Cardiac fibroblast (primary cell): ENCODE measurements around the gene BOLA2B.
A peak's percentile ranks its signal among the peaks of the same experiment; 100 is the strongest.
"Not testable (repeated sequence)": the region's sequence is repeated elsewhere in the genome, so short reads cannot be mapped to it uniquely, and the experiment has no call there.

ENCODE experiments used
- DNase-seq, 2 donors: peaks; one replicate each; pipeline versions ENCODE4 v3.0.0 to v3.0.0-alpha.2; 2010; ENCODE audit warnings: low read depth in 2 of 2
- H3K4me3 ChIP-seq, 2 donors: replicated peaks in 1 of 2; 1 replicate in 1 of 2; 2 replicates in 1 of 2; pipeline ENCODE4 v1.5.1; 2011; ENCODE audit warnings: low read depth in 2 of 2, low read length in 2 of 2, mild to moderate bottlenecking in 2 of 2, moderate library complexity in 1 of 2

The BOLA2B gene

DNA sequence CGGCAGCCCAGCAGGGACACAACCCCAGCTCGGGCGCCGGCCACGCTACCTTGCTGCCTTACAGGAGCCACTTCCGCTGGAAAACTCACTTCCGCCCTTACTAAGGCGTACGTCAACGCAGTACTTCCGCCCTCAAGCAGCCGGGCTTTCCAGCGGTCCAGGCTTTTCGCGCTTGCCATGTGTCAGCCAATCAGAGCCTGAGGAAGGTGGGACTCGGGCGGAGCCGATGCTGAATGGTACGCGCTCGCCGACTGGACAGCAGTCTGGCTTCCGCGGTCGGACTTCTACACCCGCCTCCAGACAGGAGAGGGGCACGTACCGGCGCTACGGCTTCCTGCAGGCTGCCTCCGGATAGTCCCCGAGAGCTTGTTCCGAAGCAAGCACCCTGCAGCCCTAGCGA, at the start of gene BOLA2B, which contains the start of gene SLX1A:
Gene BOLA2B, minus strand, starts transcription at position 52 of the 400 bp plus-strand sequence. CDS start 71 bp downstream, outside the sequence.
Gene SLX1A, plus strand, starts transcription at position 261 of the 400 bp plus-strand sequence. CDS start 210 bp downstream, outside the sequence.
- not testable (repeated sequence) for DNase-seq
- peak within 1 kb of the TSS; percentile 47 to 51 for H3K4me3 ChIP-seq

DNA sequence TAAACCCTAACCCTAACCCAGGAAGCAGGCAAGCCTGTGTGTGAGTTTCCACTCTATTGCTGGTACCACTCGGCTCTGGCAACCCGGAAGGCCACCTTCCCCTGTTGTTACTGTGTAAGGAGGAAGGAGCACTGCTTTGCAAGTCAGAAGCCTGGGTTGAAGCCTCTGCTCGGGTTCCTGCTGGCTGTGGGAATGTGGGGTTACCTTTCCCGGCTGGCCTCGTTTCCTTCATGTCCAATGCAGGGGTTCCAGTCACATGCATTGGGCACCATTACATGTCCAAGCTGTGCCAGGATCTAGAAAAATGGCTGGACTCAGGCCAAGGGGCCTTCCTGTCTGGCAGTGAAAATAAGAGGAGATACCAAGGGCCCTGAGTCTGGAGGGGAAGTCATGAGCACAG, 23.6 kb upstream of the BOLA2B start:
- DNase-seq, H3K4me3 ChIP-seq: not testable (repeated sequence)

DNA sequence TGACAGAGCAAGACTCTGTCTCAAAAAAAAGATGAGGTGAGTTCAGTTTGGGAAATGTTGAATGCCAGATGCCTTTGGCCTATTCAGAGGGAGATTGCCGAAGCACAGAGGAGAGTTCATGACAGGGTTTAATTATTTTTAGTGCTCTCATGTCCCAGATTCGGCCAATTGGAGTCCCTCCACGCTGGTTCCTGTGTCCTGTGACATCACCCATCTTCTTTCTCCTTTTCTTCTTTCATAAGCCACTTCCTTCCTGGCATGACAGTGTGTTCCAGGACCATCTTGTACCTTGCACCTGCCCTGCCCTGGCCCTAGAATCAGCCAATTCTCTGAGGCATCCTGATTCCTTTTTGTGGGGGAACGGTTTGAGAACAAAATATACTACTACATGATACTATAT, 17.9 kb upstream of the BOLA2B start:
- not testable (repeated sequence) for H3K4me3 ChIP-seq, DNase-seq

DNA sequence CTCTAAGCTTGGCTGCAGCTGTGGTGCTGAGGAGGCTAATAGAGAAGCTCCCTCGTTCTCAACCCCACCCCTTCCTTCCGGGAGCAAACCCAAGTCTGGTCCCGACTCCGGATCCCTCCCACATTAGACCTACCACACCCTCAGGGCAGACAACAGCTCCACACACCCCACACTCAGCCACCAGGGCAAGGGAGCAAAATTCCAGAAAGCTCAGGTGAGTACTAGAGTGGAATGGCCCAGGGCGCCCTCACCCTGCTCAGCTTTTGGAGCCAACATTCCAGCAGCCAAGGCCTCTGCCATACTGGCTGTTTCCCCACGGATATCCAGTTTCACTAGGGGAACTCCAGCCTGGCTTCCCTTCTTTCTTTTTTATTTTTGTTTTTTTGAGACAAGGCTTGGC, 15.6 kb upstream of the BOLA2B start:
- not testable (repeated sequence) for H3K4me3 ChIP-seq, DNase-seq

DNA sequence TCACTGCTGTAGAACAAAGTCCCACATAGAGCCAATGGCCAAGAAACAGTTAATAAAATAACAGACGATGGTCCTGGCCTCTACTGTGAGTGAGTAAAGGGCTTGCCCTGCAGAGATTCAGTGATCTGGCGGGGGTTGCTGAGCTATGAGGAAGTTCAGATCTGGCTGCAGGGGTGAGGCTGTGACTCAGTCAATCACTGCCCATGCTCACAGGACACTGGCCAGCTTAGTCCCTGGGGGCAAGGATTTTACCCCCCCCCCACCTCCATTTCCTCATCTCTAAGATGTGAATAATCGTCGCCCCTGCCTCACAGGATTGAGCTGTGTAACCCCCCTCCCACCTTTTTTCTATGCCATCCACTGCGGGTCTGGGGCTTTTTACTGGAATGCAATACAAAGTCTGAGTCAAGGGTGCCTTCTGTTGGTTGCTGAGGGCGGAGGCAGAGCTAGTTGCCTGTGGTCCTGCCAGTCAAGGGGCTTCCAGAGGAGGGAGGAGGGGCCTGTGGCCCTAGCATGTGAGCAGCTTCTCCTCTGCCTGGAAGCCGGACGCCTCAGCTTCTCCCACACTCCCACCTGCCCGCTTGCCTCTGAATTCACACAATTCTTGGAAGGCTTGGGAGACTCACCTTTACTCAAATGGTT, 13.7 kb upstream of the BOLA2B start:
- not testable (repeated sequence) for DNase-seq, H3K4me3 ChIP-seq

DNA sequence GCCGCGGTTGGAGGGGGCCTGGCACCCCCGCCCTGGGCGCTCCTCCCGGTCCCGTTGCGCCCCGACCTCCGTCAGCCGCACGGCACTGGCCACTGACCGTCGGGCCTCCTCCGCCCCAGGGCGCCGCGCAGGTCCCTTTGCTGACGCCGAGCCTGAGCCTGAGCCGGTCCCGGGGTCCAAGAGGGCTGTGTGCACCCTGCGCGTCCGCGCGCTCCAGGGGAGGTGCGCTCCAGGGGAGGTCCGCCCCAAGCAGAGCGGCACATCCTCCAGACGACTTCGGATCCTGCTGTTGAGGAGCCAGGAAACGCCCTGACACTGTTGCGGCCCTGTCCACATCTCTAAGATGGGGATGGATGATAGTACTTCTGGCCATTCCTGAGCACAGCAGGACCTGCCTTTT, 12.8 kb upstream of the BOLA2B start:
- not testable (repeated sequence) for DNase-seq, H3K4me3 ChIP-seq

DNA sequence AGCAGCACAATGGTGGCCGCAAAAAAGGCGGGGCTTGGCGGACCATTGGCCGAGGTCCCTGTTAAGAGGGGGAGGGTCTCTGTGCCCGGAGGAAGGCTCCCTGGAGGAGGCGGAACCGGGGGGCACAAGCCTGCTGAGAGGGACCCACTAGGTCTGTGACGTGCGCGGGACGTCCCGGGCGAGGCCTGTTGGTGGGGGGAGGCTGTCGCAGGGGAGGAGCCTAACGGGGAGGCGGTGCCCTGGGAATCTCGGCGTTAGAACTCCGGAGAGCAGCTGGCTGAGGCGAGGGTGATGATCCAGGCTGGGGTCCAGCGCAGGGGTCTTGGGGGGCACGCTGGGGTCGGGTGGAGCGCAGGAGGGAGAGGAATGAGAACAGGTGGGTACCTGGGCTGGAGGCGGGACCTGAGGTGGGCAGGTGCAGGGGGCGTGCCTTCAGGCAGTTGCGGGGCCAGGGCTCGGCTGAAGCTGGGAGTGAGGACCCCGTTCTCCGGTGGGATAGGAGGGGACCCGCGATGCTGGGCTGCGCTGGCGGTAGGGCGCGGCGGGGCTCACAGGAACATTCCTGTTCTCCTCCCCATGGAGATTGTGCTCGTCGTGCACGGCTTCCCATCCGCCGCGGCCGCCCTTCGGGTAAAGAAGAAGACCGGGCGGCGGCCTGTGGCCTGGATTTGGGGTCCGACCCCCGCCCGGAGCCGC, 12.2 kb upstream of the BOLA2B start:
- DNase-seq: not testable (repeated sequence)

DNA sequence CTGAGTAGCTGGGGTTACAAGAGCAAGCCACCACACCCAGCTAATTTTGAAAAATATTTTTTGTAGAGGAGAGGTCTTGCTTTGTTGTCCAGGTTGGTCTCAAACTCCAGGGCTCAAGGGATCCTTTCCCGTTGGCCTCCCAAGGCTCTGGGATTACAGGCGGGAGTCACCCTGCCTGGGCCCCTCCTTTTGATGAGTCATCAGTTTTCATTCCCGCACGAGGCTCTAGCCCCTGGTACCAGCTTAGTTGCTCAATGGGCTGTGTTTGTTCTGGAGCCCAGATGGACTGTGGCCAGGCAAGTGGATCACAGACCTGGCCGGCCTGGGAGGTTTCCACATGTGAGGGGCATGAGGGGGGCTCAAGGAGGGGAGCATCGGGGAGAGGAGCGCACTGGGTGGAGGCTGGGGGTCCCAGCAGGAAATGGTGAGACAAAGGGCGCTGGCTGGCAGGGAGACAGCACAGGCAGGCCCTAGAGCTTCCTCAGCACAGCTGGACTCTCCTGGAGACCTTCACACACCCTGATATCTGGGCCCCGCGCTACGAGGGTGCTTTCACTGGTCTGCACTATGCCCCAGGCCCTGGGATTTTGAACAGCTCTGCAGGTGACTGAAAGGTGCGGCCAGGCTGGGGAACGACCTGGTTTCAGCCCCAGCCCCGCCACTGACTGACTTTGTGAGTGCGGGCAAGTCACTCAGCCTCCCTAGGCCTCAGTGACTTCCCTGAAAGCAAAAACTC, 6.3 kb upstream of the BOLA2B start:
- not testable (repeated sequence) for DNase-seq, H3K4me3 ChIP-seq

More for the DNA sequence above, 12.2 kb upstream of the BOLA2B start:
- H3K4me3 ChIP-seq: peak overlapping the region; percentile 29 to 39

DNA sequence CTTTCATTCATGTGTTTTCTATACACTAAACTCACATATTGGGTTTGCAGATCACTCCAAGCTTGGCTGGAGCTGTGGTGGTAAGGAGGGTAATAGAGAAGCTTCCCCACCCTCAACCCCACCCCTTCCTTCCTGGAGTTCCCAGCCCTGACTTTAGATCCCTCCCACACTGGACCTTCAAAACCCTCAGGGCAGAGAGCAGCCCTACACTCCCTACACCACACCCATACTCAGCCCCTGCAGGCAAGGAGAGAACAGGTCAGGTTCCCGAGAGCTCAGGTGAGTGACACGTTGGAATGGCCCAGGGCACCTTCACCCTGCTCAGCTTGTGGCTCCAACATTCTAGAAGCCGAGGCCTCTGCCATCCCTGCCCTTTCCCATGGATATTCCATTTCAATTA, 5.6 kb upstream of the BOLA2B start, which contains the start of gene SULT1A3:
Gene SULT1A3, plus strand, starts transcription at position 207 of the 400 bp plus-strand sequence. CDS start 1,474 bp downstream, outside the sequence.
- not testable (repeated sequence) for DNase-seq, H3K4me3 ChIP-seq

DNA sequence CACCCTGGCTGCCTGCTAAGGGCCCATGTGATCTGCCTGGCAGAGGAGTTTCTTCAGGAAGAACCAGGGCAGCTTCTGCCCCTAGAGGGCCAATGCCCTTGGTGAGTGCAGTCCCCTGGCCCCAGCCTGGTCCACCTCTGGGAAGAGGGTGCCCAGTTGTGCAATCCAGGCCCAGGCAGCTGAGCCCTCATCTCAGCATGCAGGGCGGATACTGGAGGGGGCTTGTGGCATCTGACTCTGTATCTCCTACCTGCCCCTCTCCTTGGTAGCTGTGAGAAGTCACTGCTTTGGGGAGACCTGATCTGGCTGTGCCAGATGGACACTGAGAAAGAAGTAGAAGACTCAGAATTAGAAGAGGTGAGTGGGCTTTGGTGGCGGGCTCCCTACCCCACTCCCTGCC, 3.5 kb upstream of the BOLA2B start:
- DNase-seq, H3K4me3 ChIP-seq: not testable (repeated sequence)

DNA sequence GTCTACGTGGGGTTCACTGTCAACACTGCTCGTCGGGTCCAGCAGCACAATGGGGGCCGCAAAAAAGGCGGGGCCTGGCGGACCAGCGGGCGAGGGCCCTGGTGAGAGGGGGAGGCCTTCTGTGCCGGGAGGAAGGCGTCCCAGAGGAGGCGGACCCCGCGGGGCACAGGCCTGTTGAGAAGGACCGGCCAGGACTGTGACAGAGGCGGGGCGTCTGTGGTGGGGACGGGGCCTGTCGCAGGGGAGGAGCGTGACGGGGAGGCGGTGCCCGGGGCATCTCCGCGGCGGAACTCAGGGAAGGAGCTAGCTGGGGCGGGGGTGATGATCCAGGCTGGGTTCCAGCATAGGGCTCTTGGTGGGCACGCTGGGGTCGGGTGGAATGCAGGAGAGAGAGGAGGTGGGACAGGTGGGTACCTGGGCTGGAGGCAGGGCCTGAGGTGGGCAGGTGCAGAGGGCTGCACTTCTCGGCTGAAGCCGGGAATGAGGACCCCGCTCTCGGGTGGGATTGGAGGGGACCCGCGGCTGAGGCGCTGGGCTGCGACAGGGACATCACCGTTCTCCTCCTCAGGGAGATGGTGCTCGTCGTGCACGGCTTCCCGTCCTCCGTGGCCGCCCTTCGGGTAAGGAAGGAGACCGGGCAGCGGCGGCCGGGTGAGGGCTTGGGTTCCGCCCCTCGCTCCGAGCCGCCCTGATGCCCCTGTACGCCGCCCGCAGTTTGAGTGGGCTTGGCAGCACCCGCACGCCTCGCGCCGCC, 883 bp upstream of the BOLA2B start:
- not testable (repeated sequence) for DNase-seq
- peak overlapping the region; percentile 47 to 51 for H3K4me3 ChIP-seq

DNA sequence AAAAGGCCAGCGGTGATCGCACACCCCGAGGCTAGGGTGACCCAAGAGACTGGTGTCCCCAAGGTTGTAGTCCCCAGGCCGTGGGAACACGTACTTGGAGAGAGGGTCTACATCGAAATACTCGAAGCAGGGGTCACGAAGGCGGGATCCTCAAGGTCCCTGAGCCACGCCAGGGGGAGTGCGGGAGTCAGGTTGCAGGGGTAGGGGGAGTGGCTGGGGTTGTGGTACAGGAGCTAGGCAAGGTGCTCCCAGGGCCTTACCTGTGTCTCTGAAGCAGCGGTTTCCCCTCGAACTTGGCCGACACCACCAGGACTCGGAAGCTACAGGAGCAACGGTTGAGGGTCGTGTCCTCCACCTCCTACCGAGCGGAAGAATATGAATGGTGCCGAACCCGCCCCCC, 368 bp downstream of the BOLA2B start:
- DNase-seq: not testable (repeated sequence)

DNA sequence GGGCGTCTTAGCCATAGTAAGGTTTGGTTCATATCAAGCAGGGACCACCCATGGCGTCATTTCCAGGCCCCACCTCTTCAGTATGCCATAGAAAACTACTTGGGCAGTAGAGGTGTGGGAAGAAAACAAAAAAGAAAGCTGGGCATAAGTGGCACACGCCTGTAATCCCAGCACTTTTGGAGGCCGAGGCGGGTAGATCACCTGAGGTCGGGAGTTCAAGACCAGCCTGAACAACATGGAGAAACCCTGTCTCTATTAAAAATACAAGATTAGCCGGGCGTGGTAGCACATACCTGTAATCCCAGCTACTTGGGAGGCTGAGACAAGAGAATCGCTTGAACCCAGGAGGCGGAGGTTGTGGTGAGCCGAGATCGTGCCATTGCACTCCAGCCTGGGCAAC, 2.3 kb downstream of the BOLA2B start:
- not testable (repeated sequence) for DNase-seq, H3K4me3 ChIP-seq

More for the DNA sequence above, 368 bp downstream of the BOLA2B start:
- H3K4me3 ChIP-seq: not testable (repeated sequence)
